ENCODE results near the gene TRMT44. TPM values are rescaled to one million over a fixed set of nuclear protein-coding genes. Genes with fewer than 3 reads are reported as not detected.

The TRMT44 gene
- total RNA-seq, 3 donors from 2014 or later: 14.0 to 21.7 (median 17.1) TPM

DNA sequence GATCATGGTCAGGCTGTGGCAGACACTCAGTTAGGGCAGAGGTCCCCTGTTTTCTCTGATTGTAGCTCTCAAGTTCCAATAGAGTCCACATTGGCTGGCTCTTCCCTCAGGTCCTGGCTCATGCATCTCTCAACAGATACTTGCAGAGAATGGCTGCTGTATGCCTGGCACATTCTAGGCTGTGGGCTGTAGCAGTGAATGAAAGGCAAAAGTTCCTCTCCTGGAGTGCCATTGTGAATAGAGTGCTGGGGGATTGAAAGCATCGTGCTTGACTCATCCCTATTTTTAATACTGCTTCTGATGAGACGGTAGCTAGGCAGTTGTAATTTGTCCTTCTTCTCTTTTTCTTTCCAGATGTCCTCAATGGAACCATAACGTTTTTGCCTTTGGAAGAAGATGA lies 5.5 kb downstream of the TRMT44 start:
- intact Hi-C loops (cut with DNase I, micrococcal nuclease): no loop called here
- no peak for DNase-seq
- TF ChIP-seq, protein P1, sequence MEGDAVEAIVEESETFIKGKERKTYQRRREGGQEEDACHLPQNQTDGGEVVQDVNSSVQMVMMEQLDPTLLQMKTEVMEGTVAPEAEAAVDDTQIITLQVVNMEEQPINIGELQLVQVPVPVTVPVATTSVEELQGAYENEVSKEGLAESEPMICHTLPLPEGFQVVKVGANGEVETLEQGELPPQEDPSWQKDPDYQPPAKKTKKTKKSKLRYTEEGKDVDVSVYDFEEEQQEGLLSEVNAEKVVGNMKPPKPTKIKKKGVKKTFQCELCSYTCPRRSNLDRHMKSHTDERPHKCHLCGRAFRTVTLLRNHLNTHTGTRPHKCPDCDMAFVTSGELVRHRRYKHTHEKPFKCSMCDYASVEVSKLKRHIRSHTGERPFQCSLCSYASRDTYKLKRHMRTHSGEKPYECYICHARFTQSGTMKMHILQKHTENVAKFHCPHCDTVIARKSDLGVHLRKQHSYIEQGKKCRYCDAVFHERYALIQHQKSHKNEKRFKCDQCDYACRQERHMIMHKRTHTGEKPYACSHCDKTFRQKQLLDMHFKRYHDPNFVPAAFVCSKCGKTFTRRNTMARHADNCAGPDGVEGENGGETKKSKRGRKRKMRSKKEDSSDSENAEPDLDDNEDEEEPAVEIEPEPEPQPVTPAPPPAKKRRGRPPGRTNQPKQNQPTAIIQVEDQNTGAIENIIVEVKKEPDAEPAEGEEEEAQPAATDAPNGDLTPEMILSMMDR (IDR thresholded peaks at IDR 0.05): no peak
- no peaks in the 10 kb centered on the region for H3K9me3 ChIP-seq
- no peaks in the 10 kb centered on the region for H3K36me3 ChIP-seq (ENCODE audit: low read depth)
- no peak overlapping the region for H3K4me3 ChIP-seq
- peaks cover 17% of the 10 kb centered on the region for H3K4me1 ChIP-seq (ENCODE audit: low read depth)
- ATAC-seq: no peak

- no peaks in the 10 kb centered on the region for H3K4me1 ChIP-seq (ENCODE audit: low read depth)
- intact Hi-C loops (cut with DNase I, micrococcal nuclease): no loop called here
- DNase-seq: no peak
- peak; percentile 68 for ATAC-seq
- H3K4me3 ChIP-seq: no peak overlapping the region
- no peaks in the 10 kb centered on the region for H3K9me3 ChIP-seq
- TF ChIP-seq, protein P1 (IDR thresholded peaks at IDR 0.05): no peak
- H3K36me3 ChIP-seq (ENCODE audit: low read depth): no peaks in the 10 kb centered on the region
These were observed 11.0 kb downstream of the TRMT44 start for GRCh38 chr4:8451440-8452182.

DNA sequence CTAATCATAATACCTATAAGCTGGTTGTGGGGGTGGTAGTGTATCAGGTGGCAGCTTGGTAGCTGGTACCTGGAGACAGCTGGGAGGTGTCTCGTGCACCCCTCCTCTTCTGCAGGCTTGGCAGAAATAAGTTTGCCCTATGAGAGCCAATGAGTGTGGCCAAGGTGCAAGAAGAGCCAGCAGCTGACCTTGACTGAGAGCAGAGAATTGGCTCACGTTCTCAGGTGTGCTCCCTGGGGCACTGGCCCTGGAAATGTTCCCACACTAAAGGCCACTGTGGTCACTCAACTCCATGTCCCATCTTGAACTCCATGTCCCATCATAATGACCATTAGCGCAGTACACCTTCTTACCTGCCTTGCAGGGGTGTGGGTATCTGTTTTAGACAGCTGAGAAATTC lies 13.4 kb downstream of the TRMT44 start:
- no peaks in the 10 kb centered on the region for H3K9me3 ChIP-seq
- H3K36me3 ChIP-seq (ENCODE audit: low read depth): no peaks in the 10 kb centered on the region

DNA sequence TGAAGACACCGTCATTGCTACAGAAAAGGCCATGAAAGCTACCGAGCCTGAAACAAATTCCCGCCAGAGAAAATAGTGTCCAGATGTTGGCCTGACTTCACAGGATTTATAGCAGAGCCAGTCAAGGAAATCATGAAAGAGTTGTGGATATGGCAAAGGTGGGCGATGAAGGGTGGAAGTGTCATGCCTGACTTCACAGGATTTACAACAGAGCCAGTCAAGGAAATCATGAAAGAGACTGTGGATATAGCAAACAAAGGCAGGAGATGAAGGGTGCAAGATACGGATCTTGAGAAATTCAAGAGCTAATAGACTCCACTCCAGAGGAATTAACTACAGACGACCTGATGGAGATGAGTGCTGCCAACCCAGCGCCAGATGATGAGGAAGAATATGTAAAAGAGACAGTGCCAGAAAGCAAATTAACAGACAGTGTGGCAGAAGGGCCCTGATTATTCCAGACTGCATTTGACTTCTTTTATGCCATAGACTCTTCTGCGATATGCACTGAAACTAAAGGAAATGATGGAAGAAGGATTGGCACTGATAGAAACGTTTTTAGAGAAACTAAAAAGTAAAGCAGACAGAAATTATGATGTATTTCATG lies 17.2 kb downstream of the TRMT44 start:
- no peaks in the 10 kb centered on the region for H3K36me3 ChIP-seq (ENCODE audit: low read depth)
- ATAC-seq: no peak
- no peak for DNase-seq
- TF ChIP-seq, protein P1 (IDR thresholded peaks at IDR 0.05): no peak
- H3K9me3 ChIP-seq: no peaks in the 10 kb centered on the region
- intact Hi-C loops (cut with DNase I, micrococcal nuclease): no loop called here
- H3K4me1 ChIP-seq (ENCODE audit: low read depth): no peaks in the 10 kb centered on the region
- no peak overlapping the region for H3K4me3 ChIP-seq

More for the DNA sequence above, 13.4 kb downstream of the TRMT44 start:
- Histone ChIP-seq H3K4me3 (no peak overlapping the region), H3K4me1 (ENCODE audit: low read depth) (no peaks in the 10 kb centered on the region)
- no peak for ATAC-seq
- intact Hi-C loops (cut with DNase I, micrococcal nuclease): no loop called here
- TF ChIP-seq, protein P1 (IDR thresholded peaks at IDR 0.05): no peak
- no peak for DNase-seq

DNA sequence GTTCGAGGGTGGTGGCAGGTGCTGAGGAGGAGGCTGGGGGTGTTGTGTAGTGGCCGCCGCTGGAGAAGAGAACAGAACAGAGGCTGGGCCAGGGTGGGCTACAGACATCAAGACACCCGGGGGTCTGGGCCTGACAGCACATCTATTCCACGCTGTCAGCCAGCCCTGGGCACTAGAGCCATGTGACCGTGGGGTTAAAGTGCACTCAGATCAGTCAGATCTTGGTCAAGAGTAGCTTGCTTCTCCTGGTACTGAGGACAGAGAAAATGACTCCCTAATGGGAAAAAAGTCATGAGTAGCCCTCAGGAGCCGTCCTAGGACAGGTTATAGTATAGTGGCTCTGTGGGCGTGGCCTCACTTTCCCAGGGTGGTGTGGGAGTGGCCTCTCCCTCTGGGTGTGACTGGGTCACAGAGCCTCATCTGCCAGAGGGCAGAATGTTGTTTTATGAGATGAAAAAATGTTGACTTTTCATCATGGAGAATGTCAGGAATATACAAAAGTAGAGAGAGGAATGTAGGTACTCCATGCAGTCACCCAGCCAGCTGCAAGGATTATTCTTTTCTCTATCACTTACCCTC lies 19.4 kb downstream of the TRMT44 start:
- no peaks in the 10 kb centered on the region for H3K9me3 ChIP-seq
- intact Hi-C loops (cut with DNase I, micrococcal nuclease): no loop called here
- DNase-seq: peak in 2 of 3 donors; percentile 81 to 87
- TF ChIP-seq, protein P1 (IDR thresholded peaks at IDR 0.05): no peak
- H3K4me3 ChIP-seq: no peak overlapping the region
- H3K36me3 ChIP-seq (ENCODE audit: low read depth): no peaks in the 10 kb centered on the region
- H3K4me1 ChIP-seq (ENCODE audit: low read depth): no peaks in the 10 kb centered on the region
- ATAC-seq: peak; percentile 92

All from mucosa of descending colon (tissue), 3 donors.